OCI-LY1 (cell line): ENCODE data around the gene TREM2.

Experiments used
- EZH2 ChIP-seq: fragments of 200-600 bp; sonication (generic), shearing (Covaris generic); IDR thresholded peaks from 2 replicates; pipeline ENCODE4 v1.8.0; 2017; ENCODE audit warnings: borderline replicate concordance, mixed run types, mild to moderate bottlenecking, antibody characterized with exemption, low read length, moderate library complexity, mixed read lengths
- TF ChIP-seq, protein P1 (sequence below): fragments of 200-600 bp; sonication (generic), shearing (Covaris generic); IDR thresholded peaks from 2 replicates; pipeline ENCODE4 v1.5.1; 2017; ENCODE audit warnings: mild to moderate bottlenecking, antibody characterized with exemption, low read length, moderate library complexity, mixed read lengths

- TF ChIP-seq, protein P1, sequence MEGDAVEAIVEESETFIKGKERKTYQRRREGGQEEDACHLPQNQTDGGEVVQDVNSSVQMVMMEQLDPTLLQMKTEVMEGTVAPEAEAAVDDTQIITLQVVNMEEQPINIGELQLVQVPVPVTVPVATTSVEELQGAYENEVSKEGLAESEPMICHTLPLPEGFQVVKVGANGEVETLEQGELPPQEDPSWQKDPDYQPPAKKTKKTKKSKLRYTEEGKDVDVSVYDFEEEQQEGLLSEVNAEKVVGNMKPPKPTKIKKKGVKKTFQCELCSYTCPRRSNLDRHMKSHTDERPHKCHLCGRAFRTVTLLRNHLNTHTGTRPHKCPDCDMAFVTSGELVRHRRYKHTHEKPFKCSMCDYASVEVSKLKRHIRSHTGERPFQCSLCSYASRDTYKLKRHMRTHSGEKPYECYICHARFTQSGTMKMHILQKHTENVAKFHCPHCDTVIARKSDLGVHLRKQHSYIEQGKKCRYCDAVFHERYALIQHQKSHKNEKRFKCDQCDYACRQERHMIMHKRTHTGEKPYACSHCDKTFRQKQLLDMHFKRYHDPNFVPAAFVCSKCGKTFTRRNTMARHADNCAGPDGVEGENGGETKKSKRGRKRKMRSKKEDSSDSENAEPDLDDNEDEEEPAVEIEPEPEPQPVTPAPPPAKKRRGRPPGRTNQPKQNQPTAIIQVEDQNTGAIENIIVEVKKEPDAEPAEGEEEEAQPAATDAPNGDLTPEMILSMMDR: no peak
- no peak for TF ChIP-seq EZH2
These were observed 40.0 kb downstream of the TREM2 start for GRCh38 chr6:41122918-41123317.
